HepG2 (cell line): ENCODE measurements around the gene FBP1. TPM values are rescaled to one million over a fixed set of nuclear protein-coding genes. Genes with fewer than 3 reads are reported as not detected.
A peak's percentile ranks its signal among the peaks of the same experiment; 100 is the strongest.

Source experiments
- BCL6 ChIP-seq: IDR thresholded peaks from 2 replicates; pipeline ENCODE4 v1.6.1; 2016; ENCODE audit warnings: missing genetic modification reagents, missing compliant biosample characterization
- RAD21 ChIP-seq: fragments of 450-650 bp; formaldehyde crosslinking; IDR thresholded peaks from 2 replicates; pipeline ENCODE4 v1.5.0; 2020; ENCODE audit warnings: mild to moderate bottlenecking
- RBM39 ChIP-seq: fragments of 200-400 bp; formaldehyde crosslinking; IDR thresholded peaks from one replicate; pipeline ENCODE4 v1.6.1; 2018; ENCODE audit warnings: antibody characterized with exemption, mild to moderate bottlenecking, low read depth, low read length; ENCODE audit not compliant: poor library complexity, severe bottlenecking
- RERE ChIP-seq: IDR thresholded peaks from 2 replicates; pipeline ENCODE4 v1.6.1; 2016; ENCODE audit warnings: low read depth, missing genetic modification reagents, missing compliant biosample characterization
- TFAP4 ChIP-seq: sonication (generic); IDR thresholded peaks from 2 replicates; pipeline ENCODE4 v1.6.1; 2016; ENCODE audit warnings: low read depth, borderline replicate concordance
- TRAFD1 ChIP-seq: sonication (generic); formaldehyde crosslinking; IDR thresholded peaks from 2 replicates; pipeline ENCODE4 v1.5.1; 2020; ENCODE audit warnings: missing genetic modification reagents, mild to moderate bottlenecking, borderline replicate concordance
- U2AF1 ChIP-seq: fragments of 200-400 bp; formaldehyde crosslinking; optimal IDR thresholded peaks from 2 replicates; pipeline ENCODE3; 2017; ENCODE audit warnings: mild to moderate bottlenecking, low read depth, low read length
- ZBTB46 ChIP-seq: sonication (generic); formaldehyde crosslinking; IDR thresholded peaks from 2 replicates; pipeline ENCODE4 v1.4.0; 2020; ENCODE audit warnings: mild to moderate bottlenecking, missing genetic modification reagents, borderline replicate concordance
- ZNF225 ChIP-seq: sonication (generic); formaldehyde crosslinking; IDR thresholded peaks from 2 replicates; pipeline ENCODE4 v1.4.0; 2020; ENCODE audit warnings: mild to moderate bottlenecking, missing genetic modification reagents
- ZNF235 ChIP-seq: sonication (generic); formaldehyde crosslinking; IDR thresholded peaks from 2 replicates; pipeline ENCODE4 v1.8.1; 2023; ENCODE audit warnings: mild to moderate bottlenecking, missing genetic modification reagents, borderline replicate concordance
- ZNF609 ChIP-seq: sonication (generic); formaldehyde crosslinking; IDR thresholded peaks from 2 replicates; pipeline ENCODE4 v1.4.0; 2020; ENCODE audit warnings: mild to moderate bottlenecking, missing genetic modification reagents, borderline replicate concordance
- ZNF614 ChIP-seq: IDR thresholded peaks from 2 replicates; pipeline ENCODE4 v1.6.1; 2018; ENCODE audit warnings: missing biosample characterization, missing genetic modification reagents, inconsistent platforms, borderline replicate concordance
- ZNF652 ChIP-seq: IDR thresholded peaks from 2 replicates; pipeline ENCODE4 v1.6.1; 2016; ENCODE audit warnings: low read depth, borderline replicate concordance
- ZNF670 ChIP-seq: sonication (generic); formaldehyde crosslinking; IDR thresholded peaks from 2 replicates; pipeline ENCODE4 v1.8.0; 2022; ENCODE audit warnings: mild to moderate bottlenecking, missing genetic modification reagents, borderline replicate concordance
- ZSCAN20 ChIP-seq: sonication (generic); formaldehyde crosslinking; IDR thresholded peaks from 2 replicates; pipeline ENCODE4 v1.4.0; 2020; ENCODE audit warnings: missing genetic modification reagents, mild to moderate bottlenecking, borderline replicate concordance
- polyA plus RNA-seq, 8 experiments: library from polyadenylated mRNA; depleted of rRNA in 3 of 8; stranded (reverse) in 7 of 8; unstranded in 1 of 8; fragments of >200 nt; fragmentation: Illumina TruSeq in 4 of 8; extraction: Trizol in 4 of 8; gene quantifications; 2 replicates each; pipeline versions ENCODE4 v1.2.1 to v1.2.3, GENCODE V29; 2011 to 2016; ENCODE audit warnings: low read depth in 4 of 8, missing spikeins in 1 of 8, mixed read lengths in 1 of 8; ENCODE audit not compliant: insufficient read depth in 1 of 8
- total RNA-seq, 5 experiments: library from RNA; depleted of rRNA; stranded (reverse); fragments of >200 nt; fragmentation: Illumina TruSeq; extraction: Trizol; gene quantifications; 2 replicates each; pipeline ENCODE4 v1.2.3, GENCODE V29; 2016; ENCODE audit warnings: low read depth in 1 of 5

The FBP1 gene
- total and polyA plus RNA-seq, 2 of the 13 experiments (the other 11 are each of a cell fraction or from before 2014, with no cell fraction given), result 0.29 to 0.53 TPM

GRCh38 chr9:94623253-94623652 is 16.1 kb downstream of the FBP1 start (continued):
- TF ChIP-seq ZBTB46 (CRISPR knock-in tag) (no peak), ZNF614 (no peak), TRAFD1 (CRISPR knock-in tag) (no peak), ZNF652 (CRISPR knock-in tag) (no peak), ZNF235 (CRISPR knock-in tag) (no peak), TFAP4 (no peak), BCL6 (CRISPR knock-in tag) (0 out of 2 replicates have a peak, but pooled peaks have one; percentile 20), ZSCAN20 (CRISPR knock-in tag) (no peak), ZNF225 (no peak), RBM39 (no peak), RAD21 (CRISPR knock-in tag) (peak; percentile 84), ZNF609 (CRISPR knock-in tag) (no peak), U2AF1 (no peak), RERE (CRISPR knock-in tag) (no peak), ZNF670 (no peak)
